ENCODE data around the gene NAALADL2. TPM values are rescaled to one million over a fixed set of nuclear protein-coding genes. Genes with fewer than 3 reads are reported as not detected.
"Not testable (repeated sequence)": the region's sequence is repeated elsewhere in the genome, so short reads cannot be mapped to it uniquely, and the experiment has no call there.

NAALADL2 gene
- total and polyA plus RNA-seq, 2 donors (not counting 1 experiment from before 2014, with no cell fraction given) = 8.8 to 11.6 TPM

- Histone ChIP-seq H3K36me3 (ENCODE audit: control insufficient read depth, insufficient read depth, low read length) (no peaks in the 10 kb centered on the region), H3K9ac (ENCODE audit: insufficient read depth, low read length) (no peak overlapping the region), H3K27ac (ENCODE audit: insufficient read depth, low read length) (no peak overlapping the region), H3K4me3 (replicated peaks in 1 of 4; ENCODE audit: control extremely low read depth in 1 of 4, insufficient read depth in 1 of 4, low read depth in 3 of 4, low read length in 4 of 4) (no peak overlapping the region), H3K79me2 (ENCODE audit: control insufficient read depth, insufficient read depth, low read length) (no peaks in the 10 kb centered on the region), H2AFZ (ENCODE audit: low read length) (no peak overlapping the region), H3K4me2 (ENCODE audit: extremely low read depth, insufficient read depth, low read length) (no peak overlapping the region), H4K20me1 (ENCODE audit: control insufficient read depth, extremely low read depth, insufficient read depth, low read length) (no peaks in the 10 kb centered on the region), H3K4me1 (ENCODE audit: control insufficient read depth, extremely low read depth, insufficient read depth, low read length) (no peaks in the 10 kb centered on the region), H3K9me3 (ENCODE audit: control insufficient read depth, insufficient read depth, low read depth, low read length) (no peaks in the 10 kb centered on the region), H3K27me3 (ENCODE audit: control insufficient read depth, insufficient read depth, low read length) (no peaks in the 10 kb centered on the region)
- no peak for DNase-seq (ENCODE audit: low read depth in 2 of 2)
- TF ChIP-seq, protein P1, sequence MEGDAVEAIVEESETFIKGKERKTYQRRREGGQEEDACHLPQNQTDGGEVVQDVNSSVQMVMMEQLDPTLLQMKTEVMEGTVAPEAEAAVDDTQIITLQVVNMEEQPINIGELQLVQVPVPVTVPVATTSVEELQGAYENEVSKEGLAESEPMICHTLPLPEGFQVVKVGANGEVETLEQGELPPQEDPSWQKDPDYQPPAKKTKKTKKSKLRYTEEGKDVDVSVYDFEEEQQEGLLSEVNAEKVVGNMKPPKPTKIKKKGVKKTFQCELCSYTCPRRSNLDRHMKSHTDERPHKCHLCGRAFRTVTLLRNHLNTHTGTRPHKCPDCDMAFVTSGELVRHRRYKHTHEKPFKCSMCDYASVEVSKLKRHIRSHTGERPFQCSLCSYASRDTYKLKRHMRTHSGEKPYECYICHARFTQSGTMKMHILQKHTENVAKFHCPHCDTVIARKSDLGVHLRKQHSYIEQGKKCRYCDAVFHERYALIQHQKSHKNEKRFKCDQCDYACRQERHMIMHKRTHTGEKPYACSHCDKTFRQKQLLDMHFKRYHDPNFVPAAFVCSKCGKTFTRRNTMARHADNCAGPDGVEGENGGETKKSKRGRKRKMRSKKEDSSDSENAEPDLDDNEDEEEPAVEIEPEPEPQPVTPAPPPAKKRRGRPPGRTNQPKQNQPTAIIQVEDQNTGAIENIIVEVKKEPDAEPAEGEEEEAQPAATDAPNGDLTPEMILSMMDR (conservative IDR thresholded peaks at IDR 0.05 in 1 of 2, IDR thresholded peaks at IDR 0.05 in 1 of 2; ENCODE audit: low read depth in 1 of 2, low read length in 2 of 2) = no peak
- no peak for TF ChIP-seq EZH2 (IDR thresholded peaks at IDR 0.05; ENCODE audit: low read length, missing control alignments)
Observed at GRCh38 chr3:175269394-175269793, 410.3 kb downstream of the NAALADL2 start.

- DNase-seq (ENCODE audit: low read depth in 2 of 2) = peak; percentile 70 to 90
Observed at GRCh38 chr3:175270198-175270837, 411.2 kb downstream of the NAALADL2 start.

DNA sequence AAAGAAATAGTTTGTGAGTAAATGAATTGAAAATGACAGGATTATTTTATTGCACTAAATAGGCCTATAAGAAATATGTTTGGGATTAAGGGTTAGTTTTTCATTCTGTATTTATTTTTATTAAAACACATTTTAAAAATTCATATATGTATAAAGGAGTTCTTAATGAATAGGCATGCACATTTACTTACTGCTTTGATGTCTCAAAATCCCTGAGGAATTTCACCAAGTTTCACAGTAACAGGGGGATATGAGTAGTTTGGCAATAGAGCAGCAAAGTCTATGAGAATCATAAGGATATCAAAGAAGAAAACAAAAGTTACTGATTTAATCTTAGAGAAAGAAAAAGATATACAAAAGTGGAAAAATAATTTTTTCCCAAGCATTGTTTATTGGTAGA is 411.7 kb downstream of the NAALADL2 start:
- H3K9ac ChIP-seq (ENCODE audit: insufficient read depth, low read length) = no peak overlapping the region
- no peaks in the 10 kb centered on the region for H3K36me3 ChIP-seq (ENCODE audit: control insufficient read depth, insufficient read depth, low read length)
- no peak overlapping the region for H3K4me2 ChIP-seq (ENCODE audit: extremely low read depth, insufficient read depth, low read length)
- no peaks in the 10 kb centered on the region for H3K79me2 ChIP-seq (ENCODE audit: control insufficient read depth, insufficient read depth, low read length)
- no peak overlapping the region for H3K4me3 ChIP-seq (replicated peaks in 1 of 4; ENCODE audit: control extremely low read depth in 1 of 4, insufficient read depth in 1 of 4, low read depth in 3 of 4, low read length in 4 of 4)
- no peaks in the 10 kb centered on the region for H3K27me3 ChIP-seq (ENCODE audit: control insufficient read depth, insufficient read depth, low read length)
- no peak overlapping the region for H2AFZ ChIP-seq (ENCODE audit: low read length)
- H3K27ac ChIP-seq (ENCODE audit: insufficient read depth, low read length) = no peak overlapping the region
- no peak for TF ChIP-seq EZH2 (IDR thresholded peaks at IDR 0.05; ENCODE audit: low read length, missing control alignments)
- TF ChIP-seq, protein P1 (conservative IDR thresholded peaks at IDR 0.05 in 1 of 2, IDR thresholded peaks at IDR 0.05 in 1 of 2; ENCODE audit: low read depth in 1 of 2, low read length in 2 of 2) = no peak
- peak in 1 of 2 donors; percentile 14 for DNase-seq (ENCODE audit: low read depth in 2 of 2)
- no peaks in the 10 kb centered on the region for H3K4me1 ChIP-seq (ENCODE audit: control insufficient read depth, extremely low read depth, insufficient read depth, low read length)
- no peaks in the 10 kb centered on the region for H3K9me3 ChIP-seq (ENCODE audit: control insufficient read depth, insufficient read depth, low read depth, low read length)
- H4K20me1 ChIP-seq (ENCODE audit: control insufficient read depth, extremely low read depth, insufficient read depth, low read length) = no peaks in the 10 kb centered on the region

More at GRCh38 chr3:175270198-175270837, 411.2 kb downstream of the NAALADL2 start:
- Histone ChIP-seq H3K79me2 (ENCODE audit: control insufficient read depth, insufficient read depth, low read length) (no peaks in the 10 kb centered on the region), H3K27ac (ENCODE audit: insufficient read depth, low read length) (no peak overlapping the region), H3K4me1 (ENCODE audit: control insufficient read depth, extremely low read depth, insufficient read depth, low read length) (no peaks in the 10 kb centered on the region), H4K20me1 (ENCODE audit: control insufficient read depth, extremely low read depth, insufficient read depth, low read length) (no peaks in the 10 kb centered on the region), H3K27me3 (ENCODE audit: control insufficient read depth, insufficient read depth, low read length) (no peaks in the 10 kb centered on the region), H3K9ac (ENCODE audit: insufficient read depth, low read length) (no peak overlapping the region), H3K36me3 (ENCODE audit: control insufficient read depth, insufficient read depth, low read length) (no peaks in the 10 kb centered on the region), H3K9me3 (ENCODE audit: control insufficient read depth, insufficient read depth, low read depth, low read length) (no peaks in the 10 kb centered on the region), H3K4me3 (replicated peaks in 1 of 4; ENCODE audit: control extremely low read depth in 1 of 4, insufficient read depth in 1 of 4, low read depth in 3 of 4, low read length in 4 of 4) (no peak overlapping the region), H2AFZ (ENCODE audit: low read length) (peak overlapping the region; percentile 18), H3K4me2 (ENCODE audit: extremely low read depth, insufficient read depth, low read length) (no peak overlapping the region)
- TF ChIP-seq EZH2 (IDR thresholded peaks at IDR 0.05; ENCODE audit: low read length, missing control alignments) = no peak
- TF ChIP-seq, protein P1 (conservative IDR thresholded peaks at IDR 0.05 in 1 of 2, IDR thresholded peaks at IDR 0.05 in 1 of 2; ENCODE audit: low read depth in 1 of 2, low read length in 2 of 2) = no peak

DNA sequence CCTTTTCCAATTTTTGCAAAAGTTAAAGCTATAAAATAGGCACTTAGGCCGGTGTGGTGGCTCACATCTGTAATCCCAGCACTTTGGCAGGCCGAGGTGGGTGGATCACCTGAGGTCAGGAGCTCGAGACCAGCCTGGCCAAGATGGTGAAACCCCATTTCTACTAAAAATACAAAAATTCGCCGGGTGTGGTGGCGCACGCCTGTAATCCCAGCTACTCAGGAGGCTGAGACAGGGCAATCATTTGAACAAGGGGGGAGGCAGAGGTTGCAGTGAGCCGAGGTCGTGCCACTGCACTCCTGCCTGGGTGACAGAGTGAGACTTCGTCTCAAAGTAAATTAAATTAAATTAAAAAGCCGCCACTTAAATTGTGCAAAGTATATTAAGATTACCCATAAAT is 412.3 kb downstream of the NAALADL2 start:
- not testable (repeated sequence) for H3K4me3 ChIP-seq (replicated peaks in 1 of 4; ENCODE audit: control extremely low read depth in 1 of 4, insufficient read depth in 1 of 4, low read depth in 3 of 4, low read length in 4 of 4); H3K4me1 ChIP-seq (ENCODE audit: control insufficient read depth, extremely low read depth, insufficient read depth, low read length); H3K27me3 ChIP-seq (ENCODE audit: control insufficient read depth, insufficient read depth, low read length); H3K9me3 ChIP-seq (ENCODE audit: control insufficient read depth, insufficient read depth, low read depth, low read length); H2AFZ ChIP-seq (ENCODE audit: low read length); H4K20me1 ChIP-seq (ENCODE audit: control insufficient read depth, extremely low read depth, insufficient read depth, low read length); DNase-seq (ENCODE audit: low read depth in 2 of 2); H3K4me2 ChIP-seq (ENCODE audit: extremely low read depth, insufficient read depth, low read length); H3K79me2 ChIP-seq (ENCODE audit: control insufficient read depth, insufficient read depth, low read length); H3K27ac ChIP-seq (ENCODE audit: insufficient read depth, low read length); H3K9ac ChIP-seq (ENCODE audit: insufficient read depth, low read length); H3K36me3 ChIP-seq (ENCODE audit: control insufficient read depth, insufficient read depth, low read length)
